ENCODE results near the gene SNX20. TPM values are rescaled to one million over a fixed set of nuclear protein-coding genes. Genes with fewer than 3 reads are reported as not detected.

SNX20 gene
- total and polyA plus RNA-seq, 2 of the 4 experiments (the other 2 are of a cell fraction): not detected

GRCh38 chr16:50626868-50627267 is 54.2 kb downstream of the SNX20 start:
- H3K14ac ChIP-seq (replicated peaks; ENCODE audit: low read depth, low read length): no peak overlapping the region
- CTCF ChIA-PET: no interaction called here
- no peak overlapping the region for H2BK5ac ChIP-seq (ENCODE audit: low read depth, low read length, poor library complexity, severe bottlenecking)
- no peak overlapping the region for H3K56ac ChIP-seq (ENCODE audit: extremely low read depth, insufficient read depth, low read length)
- no peaks in the 10 kb centered on the region for H3K79me1 ChIP-seq (ENCODE audit: low read depth in 1 of 2, low read length in 2 of 2)
- H3K4me1 ChIP-seq (ENCODE audit: control insufficient read depth, insufficient read depth, low read length): no peaks in the 10 kb centered on the region
- H2AK5ac ChIP-seq (ENCODE audit: low read depth, low read length): no peak overlapping the region
- H2AK9ac ChIP-seq (replicated peaks; ENCODE audit: low read depth, low read length, poor library complexity): no peak overlapping the region
- BruUV-seq (replicated peaks): no TSS peak
- in situ Hi-C loops (cut with MboI; ENCODE audit: low sequenced_read_pairs) (no loop called here), dilution Hi-C loops (cut with HindIII; ENCODE audit: low sequenced_read_pairs, unreplicated experiment) (no loop called here), intact Hi-C loops (cut with micrococcal nuclease) (no loop called here)
- no peaks in the 10 kb centered on the region for H4K20me1 ChIP-seq (ENCODE audit: insufficient read depth, low read length)
- no peak overlapping the region for H3K4ac ChIP-seq (ENCODE audit: low read depth, low read length)
- no peak overlapping the region for H2AFZ ChIP-seq (replicated peaks; ENCODE audit: low read length, poor library complexity)
- H3K9ac ChIP-seq (ENCODE audit: low read depth, low read length): no peak overlapping the region
- no CpG with 5 or more reads among the region's 4 CpGs for whole genome bisulfite sequencing, 2 experiments (ENCODE audit: extremely low coverage in 2 of 2, insufficient read length in 1 of 2)
- no peak overlapping the region for H4K91ac ChIP-seq (ENCODE audit: insufficient read depth, low read depth, low read length)
- no peak overlapping the region for H3K27ac ChIP-seq (ENCODE audit: insufficient read depth, low read length)
- H4K8ac ChIP-seq (ENCODE audit: low read depth in 2 of 2, low read length in 2 of 2): no peak overlapping the region
- POLR2A ChIA-PET (ENCODE audit: unreplicated experiment): no interaction called here
- H3K27me3 ChIP-seq (ENCODE audit: control insufficient read depth, insufficient read depth, low read length): peaks cover 2% of the 10 kb centered on the region; the same call in 1 of the 2 replicates
- no peaks in the 10 kb centered on the region for H3K36me3 ChIP-seq (ENCODE audit: control insufficient read depth, insufficient read depth, low read length)
- no peak overlapping the region for H3K18ac ChIP-seq (ENCODE audit: low read depth, low read length)
- H2BK15ac ChIP-seq (ENCODE audit: low read depth, low read length): no peak overlapping the region
- no peak overlapping the region for H3K4me3 ChIP-seq (ENCODE audit: insufficient read depth, low read depth, low read length)
- H3K4me2 ChIP-seq (ENCODE audit: low read depth, low read length): no peak overlapping the region
- no peak overlapping the region for H2BK120ac ChIP-seq (ENCODE audit: low read depth, low read length)
- H3K9me1 ChIP-seq (ENCODE audit: insufficient read depth, low read length): no peaks in the 10 kb centered on the region
- H2BK20ac ChIP-seq (ENCODE audit: low read depth, low read length): no peak overlapping the region
- TF ChIP-seq, protein P1, sequence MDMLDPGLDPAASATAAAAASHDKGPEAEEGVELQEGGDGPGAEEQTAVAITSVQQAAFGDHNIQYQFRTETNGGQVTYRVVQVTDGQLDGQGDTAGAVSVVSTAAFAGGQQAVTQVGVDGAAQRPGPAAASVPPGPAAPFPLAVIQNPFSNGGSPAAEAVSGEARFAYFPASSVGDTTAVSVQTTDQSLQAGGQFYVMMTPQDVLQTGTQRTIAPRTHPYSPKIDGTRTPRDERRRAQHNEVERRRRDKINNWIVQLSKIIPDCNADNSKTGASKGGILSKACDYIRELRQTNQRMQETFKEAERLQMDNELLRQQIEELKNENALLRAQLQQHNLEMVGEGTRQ (IDR thresholded peaks at IDR 0.05; ENCODE audit: low read depth, low read length): no peak
- no peak for TF ChIP-seq MXI1 (IDR thresholded peaks at IDR 0.05; ENCODE audit: borderline replicate concordance, low read depth, low read length)
- TF ChIP-seq BHLHE40 (IDR thresholded peaks at IDR 0.05; ENCODE audit: low read depth, low read length): no peak
- TF ChIP-seq MAZ (IDR thresholded peaks at IDR 0.05; ENCODE audit: borderline replicate concordance, low read depth, low read length): no peak
- H4K5ac ChIP-seq (ENCODE audit: low read depth, low read length): no peak overlapping the region
- DNase-seq (no peak), ATAC-seq (ENCODE audit: low read depth) (no peak)
- H3K23ac ChIP-seq (ENCODE audit: low read depth, low read length): no peak overlapping the region
- no peaks in the 10 kb centered on the region for H3K9me3 ChIP-seq (ENCODE audit: control insufficient read depth, insufficient read depth, low read length)

Measured in IMR-90 (cell line).